Measurements from ENCODE around the gene PEMT.

The PEMT gene

DNA sequence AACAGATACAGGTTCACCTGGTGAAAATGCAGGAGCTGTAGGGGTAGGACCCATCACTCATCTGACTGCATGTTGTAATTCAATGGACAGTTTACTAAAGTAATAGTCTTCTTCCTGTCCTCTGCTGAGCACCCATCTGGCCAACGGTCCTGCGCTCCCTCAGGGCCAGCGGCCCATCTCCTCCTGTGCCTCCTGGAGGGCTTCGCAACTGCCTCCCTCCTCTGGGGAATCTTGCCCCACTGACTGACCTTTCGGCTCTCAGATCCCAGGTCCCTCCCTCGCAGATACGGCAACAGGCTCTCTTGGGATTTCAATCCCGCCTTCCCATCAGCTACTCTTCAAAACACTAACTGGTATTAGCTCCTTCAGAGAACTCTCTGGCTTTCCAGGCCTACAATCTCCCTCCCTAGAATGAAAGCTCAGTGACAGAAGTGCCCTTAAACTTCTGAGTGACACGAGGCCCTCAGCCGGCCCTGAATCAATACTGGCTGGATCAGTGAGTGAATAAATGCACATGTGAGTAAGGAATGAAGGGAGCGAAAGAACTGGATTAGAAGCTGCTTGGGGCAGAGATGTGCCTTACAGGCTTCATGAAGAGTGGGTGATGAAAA, 1.3 kb downstream of the PEMT start:
- no peaks in the 10 kb centered on the region for H3K4me1 ChIP-seq (ENCODE audit: insufficient read depth, insufficient read length)
- H3K9ac ChIP-seq (ENCODE audit: insufficient read length, low read depth): peak overlapping the region; percentile 93
- no peaks in the 10 kb centered on the region for H3K27me3 ChIP-seq (ENCODE audit: insufficient read depth, insufficient read length)
- no peaks in the 10 kb centered on the region for H3K36me3 ChIP-seq (ENCODE audit: insufficient read depth, insufficient read length, low read length)
- peak overlapping the region; percentile 81 for H3K4me3 ChIP-seq (ENCODE audit: insufficient read length, low read depth)
- TF ChIP-seq ZNF274 (IDR thresholded peaks at IDR 0.05; ENCODE audit: low read depth, low read length) (no peak), SUZ12 (IDR thresholded peaks at IDR 0.05; ENCODE audit: extremely low read depth, insufficient read depth, insufficient read length) (no peak), YY1 (IDR thresholded peaks at IDR 0.05; ENCODE audit: insufficient read depth, insufficient read length) (no peak)
- DNase-seq (ENCODE audit: low read depth, low spot score): no peak
- H3K9me3 ChIP-seq (ENCODE audit: insufficient read depth, low read length): no peaks in the 10 kb centered on the region

DNA sequence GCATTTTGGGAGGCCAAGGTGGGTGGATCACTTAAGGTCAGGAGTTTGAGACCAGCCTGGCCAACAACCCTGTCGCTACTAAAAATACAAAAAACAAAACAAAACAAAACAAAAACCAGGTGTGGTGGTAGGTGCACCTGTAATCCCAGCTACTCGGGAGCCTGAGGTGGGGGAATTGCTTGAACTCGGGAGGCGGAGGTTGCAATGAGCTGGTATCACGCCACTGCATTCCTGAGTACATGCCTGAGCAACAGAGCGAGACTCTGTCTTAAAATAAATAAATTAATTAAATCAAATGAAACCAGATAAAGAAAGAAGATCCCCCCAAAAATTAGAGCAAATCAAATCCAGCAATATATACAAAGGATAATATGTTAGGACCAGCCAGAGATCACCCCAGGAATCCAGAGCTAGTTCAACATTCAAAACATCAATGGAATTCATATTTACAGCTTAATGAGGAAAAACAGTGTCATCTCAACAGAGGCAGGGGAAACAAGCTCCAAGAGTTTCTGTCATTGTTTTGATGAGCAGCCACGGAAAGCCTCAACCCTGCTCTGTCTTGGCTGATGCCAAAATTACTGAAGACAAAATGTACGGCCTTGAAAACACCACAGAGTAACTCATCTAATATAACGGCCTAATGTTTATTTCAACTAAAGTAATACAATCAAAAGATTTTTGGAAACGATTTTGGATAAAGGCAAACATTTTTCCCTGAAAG, 3.7 kb downstream of the PEMT start:
- Histone ChIP-seq H3K36me3 (ENCODE audit: insufficient read depth, insufficient read length, low read length) (no peaks in the 10 kb centered on the region), H3K27me3 (ENCODE audit: insufficient read depth, insufficient read length) (no peaks in the 10 kb centered on the region), H3K4me3 (ENCODE audit: insufficient read length, low read depth) (no peak overlapping the region), H3K9me3 (ENCODE audit: insufficient read depth, low read length) (no peaks in the 10 kb centered on the region), H3K4me1 (ENCODE audit: insufficient read depth, insufficient read length) (no peaks in the 10 kb centered on the region), H3K9ac (ENCODE audit: insufficient read length, low read depth) (no peak overlapping the region)
- no peak for DNase-seq (ENCODE audit: low read depth, low spot score)
- TF ChIP-seq YY1 (IDR thresholded peaks at IDR 0.05; ENCODE audit: insufficient read depth, insufficient read length): no peak
- TF ChIP-seq SUZ12 (IDR thresholded peaks at IDR 0.05; ENCODE audit: extremely low read depth, insufficient read depth, insufficient read length): no peak
- no peak for TF ChIP-seq ZNF274 (IDR thresholded peaks at IDR 0.05; ENCODE audit: low read depth, low read length)

DNA sequence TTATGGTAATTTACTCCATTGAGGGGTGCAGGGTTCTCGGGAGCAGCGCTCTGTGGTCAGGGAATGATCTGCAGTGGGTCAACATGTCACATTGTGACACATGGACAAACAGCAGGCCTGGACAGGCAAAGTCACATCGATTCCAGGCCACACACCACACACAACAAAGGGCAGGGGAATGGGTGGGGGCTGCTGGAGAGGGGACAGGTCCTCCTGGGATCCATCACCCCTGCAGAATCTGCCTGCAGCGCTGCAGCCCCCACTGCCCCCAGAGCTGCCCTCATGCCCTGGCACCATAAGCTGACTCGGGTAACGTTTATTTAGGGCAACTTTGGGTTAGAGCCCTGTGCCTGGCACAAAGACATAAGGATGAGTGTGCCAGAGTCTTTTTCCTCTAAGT, 9.1 kb downstream of the PEMT start:
- Histone ChIP-seq H3K4me1 (ENCODE audit: insufficient read depth, insufficient read length) (peaks cover 18% of the 10 kb centered on the region), H3K9me3 (ENCODE audit: insufficient read depth, low read length) (no peaks in the 10 kb centered on the region), H3K36me3 (ENCODE audit: insufficient read depth, insufficient read length, low read length) (no peaks in the 10 kb centered on the region), H3K9ac (ENCODE audit: insufficient read length, low read depth) (no peak overlapping the region), H3K27me3 (ENCODE audit: insufficient read depth, insufficient read length) (no peaks in the 10 kb centered on the region), H3K4me3 (ENCODE audit: insufficient read length, low read depth) (no peak overlapping the region)
- no peak for DNase-seq (ENCODE audit: low read depth, low spot score)
- TF ChIP-seq ZNF274 (IDR thresholded peaks at IDR 0.05; ENCODE audit: low read depth, low read length) (no peak), YY1 (IDR thresholded peaks at IDR 0.05; ENCODE audit: insufficient read depth, insufficient read length) (no peak), SUZ12 (IDR thresholded peaks at IDR 0.05; ENCODE audit: extremely low read depth, insufficient read depth, insufficient read length) (no peak)

DNA sequence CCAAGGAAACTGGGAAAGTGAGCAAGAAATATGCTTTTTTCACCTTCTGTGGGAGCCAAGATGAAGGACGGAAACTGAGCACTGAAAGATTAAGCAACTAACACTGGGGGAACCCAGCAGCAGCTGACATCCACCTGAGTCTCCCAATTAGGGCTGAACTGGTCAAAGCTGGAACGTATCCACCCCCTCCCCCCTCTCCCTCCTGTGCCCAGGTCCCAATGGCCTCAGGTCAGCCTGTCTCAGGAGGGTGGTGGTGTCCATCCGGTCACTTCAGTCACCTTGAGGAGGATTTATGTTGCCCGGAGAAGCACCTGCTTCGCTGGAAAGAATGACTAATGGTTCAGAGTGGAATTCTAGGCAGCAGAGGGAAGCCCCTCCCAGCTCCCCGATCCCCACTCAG, 10.0 kb downstream of the PEMT start:
- no peaks in the 10 kb centered on the region for H3K27me3 ChIP-seq (ENCODE audit: insufficient read depth, insufficient read length)
- peak overlapping the region; percentile 8 for H3K9ac ChIP-seq (ENCODE audit: insufficient read length, low read depth)
- TF ChIP-seq ZNF274 (IDR thresholded peaks at IDR 0.05; ENCODE audit: low read depth, low read length) (no peak), SUZ12 (IDR thresholded peaks at IDR 0.05; ENCODE audit: extremely low read depth, insufficient read depth, insufficient read length) (no peak), YY1 (IDR thresholded peaks at IDR 0.05; ENCODE audit: insufficient read depth, insufficient read length) (no peak)
- H3K9me3 ChIP-seq (ENCODE audit: insufficient read depth, low read length): no peaks in the 10 kb centered on the region
- peaks cover 4% of the 10 kb centered on the region for H3K36me3 ChIP-seq (ENCODE audit: insufficient read depth, insufficient read length, low read length)
- H3K4me1 ChIP-seq (ENCODE audit: insufficient read depth, insufficient read length): peaks cover 18% of the 10 kb centered on the region
- no peak for DNase-seq (ENCODE audit: low read depth, low spot score)
- no peak overlapping the region for H3K4me3 ChIP-seq (ENCODE audit: insufficient read length, low read depth)

DNA sequence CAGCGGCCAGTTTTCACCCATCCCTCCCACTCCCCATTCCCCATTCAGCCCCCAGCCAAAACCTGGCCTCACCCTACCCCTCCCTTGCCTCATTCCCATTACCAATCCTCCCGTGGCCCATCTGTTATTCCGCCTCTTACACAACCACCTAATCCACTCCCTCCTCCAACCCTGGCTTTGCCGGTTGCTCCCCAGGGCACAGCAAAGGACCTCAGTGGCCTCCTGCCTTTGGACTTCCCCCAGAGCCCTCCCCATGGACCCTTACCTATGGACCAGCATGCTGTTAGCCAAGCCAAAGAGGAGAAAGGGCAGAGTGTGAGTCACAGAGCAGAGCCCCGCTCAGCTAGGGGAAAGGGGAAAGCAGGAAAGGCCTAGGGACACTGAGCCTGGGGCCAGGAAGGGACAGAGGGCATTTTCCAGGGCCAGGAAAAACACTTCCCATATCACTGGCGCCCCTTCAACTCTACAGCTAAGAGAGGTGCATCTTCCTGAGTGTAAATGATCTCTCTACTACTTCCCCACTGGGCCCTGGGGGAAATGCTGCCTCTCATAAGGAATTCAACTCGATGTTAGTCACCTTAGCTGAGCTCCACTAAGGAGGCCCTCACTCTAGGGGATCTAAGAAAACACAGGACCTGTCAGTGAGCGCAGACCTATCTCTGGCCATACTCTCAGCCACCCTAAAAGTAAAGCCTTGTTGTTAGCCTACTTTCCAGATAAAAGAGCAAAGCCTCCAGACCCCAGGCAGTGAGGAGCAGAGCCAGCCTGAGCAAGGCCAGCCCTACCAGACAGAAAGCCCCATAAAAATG, 10.6 kb downstream of the PEMT start:
- no peak for DNase-seq (ENCODE audit: low read depth, low spot score)
- no peaks in the 10 kb centered on the region for H3K27me3 ChIP-seq (ENCODE audit: insufficient read depth, insufficient read length)
- no peak overlapping the region for H3K4me3 ChIP-seq (ENCODE audit: insufficient read length, low read depth)
- H3K9me3 ChIP-seq (ENCODE audit: insufficient read depth, low read length): no peaks in the 10 kb centered on the region
- H3K36me3 ChIP-seq (ENCODE audit: insufficient read depth, insufficient read length, low read length): peaks cover 9% of the 10 kb centered on the region
- H3K9ac ChIP-seq (ENCODE audit: insufficient read length, low read depth): peak overlapping the region; percentile 8
- TF ChIP-seq SUZ12 (IDR thresholded peaks at IDR 0.05; ENCODE audit: extremely low read depth, insufficient read depth, insufficient read length) (no peak), YY1 (IDR thresholded peaks at IDR 0.05; ENCODE audit: insufficient read depth, insufficient read length) (no peak), ZNF274 (IDR thresholded peaks at IDR 0.05; ENCODE audit: low read depth, low read length) (no peak)
- H3K4me1 ChIP-seq (ENCODE audit: insufficient read depth, insufficient read length): peaks cover 18% of the 10 kb centered on the region

DNA sequence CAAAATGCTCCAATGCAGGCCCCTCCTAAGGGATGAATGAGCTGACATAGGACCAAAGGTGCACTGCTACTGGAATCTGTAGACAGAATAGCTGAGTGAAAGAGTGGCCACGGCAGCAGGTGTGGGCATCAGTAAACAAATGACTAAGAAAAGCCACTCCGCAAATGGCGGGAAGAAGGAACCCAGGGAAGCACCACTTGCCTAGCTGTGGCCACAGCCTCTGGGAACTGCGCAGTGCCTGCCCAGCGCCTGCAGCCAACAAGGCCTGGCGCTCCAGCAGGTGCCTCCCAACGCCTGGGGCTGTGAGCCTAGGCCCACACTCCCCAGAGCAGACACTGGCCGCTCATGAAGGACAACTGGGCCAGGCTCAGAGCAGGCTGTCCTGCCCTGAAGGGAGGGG, 11.8 kb downstream of the PEMT start:
- TF ChIP-seq SUZ12 (IDR thresholded peaks at IDR 0.05; ENCODE audit: extremely low read depth, insufficient read depth, insufficient read length) (no peak), ZNF274 (IDR thresholded peaks at IDR 0.05; ENCODE audit: low read depth, low read length) (no peak), YY1 (IDR thresholded peaks at IDR 0.05; ENCODE audit: insufficient read depth, insufficient read length) (no peak)
- Histone ChIP-seq H3K4me1 (ENCODE audit: insufficient read depth, insufficient read length) (peaks cover 18% of the 10 kb centered on the region), H3K9me3 (ENCODE audit: insufficient read depth, low read length) (no peaks in the 10 kb centered on the region), H3K36me3 (ENCODE audit: insufficient read depth, insufficient read length, low read length) (peaks cover 15% of the 10 kb centered on the region), H3K4me3 (ENCODE audit: insufficient read length, low read depth) (no peak overlapping the region), H3K9ac (ENCODE audit: insufficient read length, low read depth) (no peak overlapping the region), H3K27me3 (ENCODE audit: insufficient read depth, insufficient read length) (no peaks in the 10 kb centered on the region)
- no peak for DNase-seq (ENCODE audit: low read depth, low spot score)

DNA sequence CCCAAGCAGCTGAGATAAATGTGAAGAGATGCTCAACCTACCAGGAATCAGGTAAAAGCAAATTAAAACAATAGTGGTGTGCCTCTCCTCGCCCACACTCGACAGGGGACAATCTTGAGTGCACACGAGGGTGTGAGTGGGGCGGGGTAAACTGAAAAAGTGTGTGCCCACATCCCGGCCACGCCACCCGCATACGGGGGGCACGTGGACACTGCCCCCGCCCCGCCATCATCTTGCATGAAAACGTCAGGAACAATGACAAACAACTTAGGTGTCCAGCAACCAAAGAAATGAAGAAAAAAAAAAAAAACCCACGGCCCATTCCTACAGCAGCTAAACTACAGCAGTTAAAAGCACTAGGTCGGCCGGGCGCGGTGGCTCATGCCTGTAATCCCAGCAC, 14.1 kb downstream of the PEMT start:
- Histone ChIP-seq H3K9me3 (ENCODE audit: insufficient read depth, low read length) (no peaks in the 10 kb centered on the region), H3K36me3 (ENCODE audit: insufficient read depth, insufficient read length, low read length) (peaks cover 17% of the 10 kb centered on the region), H3K4me1 (ENCODE audit: insufficient read depth, insufficient read length) (peaks cover 18% of the 10 kb centered on the region), H3K27me3 (ENCODE audit: insufficient read depth, insufficient read length) (no peaks in the 10 kb centered on the region), H3K4me3 (ENCODE audit: insufficient read length, low read depth) (no peak overlapping the region), H3K9ac (ENCODE audit: insufficient read length, low read depth) (no peak overlapping the region)
- no peak for TF ChIP-seq YY1 (IDR thresholded peaks at IDR 0.05; ENCODE audit: insufficient read depth, insufficient read length)
- TF ChIP-seq SUZ12 (IDR thresholded peaks at IDR 0.05; ENCODE audit: extremely low read depth, insufficient read depth, insufficient read length): no peak
- no peak for TF ChIP-seq ZNF274 (IDR thresholded peaks at IDR 0.05; ENCODE audit: low read depth, low read length)
- no peak for DNase-seq (ENCODE audit: low read depth, low spot score)
